K562 (cell line): ENCODE measurements around the gene GLB1L. TPM values are rescaled to one million over a fixed set of nuclear protein-coding genes. Genes with fewer than 3 reads are reported as not detected.

ENCODE experiments used
- DACH1 ChIP-seq: fragments of 450-650 bp; IDR thresholded peaks from 2 replicates; pipeline ENCODE4 v1.6.1; 2018; ENCODE audit not compliant: partially characterized antibody
- DPF2 ChIP-seq: fragments of 450-650 bp; IDR thresholded peaks from 2 replicates; pipeline ENCODE4 v1.6.1; 2016
- GATA2 ChIP-seq: sonication (generic); formaldehyde crosslinking; IDR thresholded peaks from 2 replicates; pipeline ENCODE4 v1.4.0; 2020; ENCODE audit warnings: mild to moderate bottlenecking, missing genetic modification reagents
- GTF2A2 ChIP-seq: IDR thresholded peaks from 2 replicates; pipeline ENCODE4 v1.6.1; 2016; ENCODE audit warnings: mild to moderate bottlenecking, missing genetic modification characterization, missing compliant biosample characterization
- MCM3 ChIP-seq: fragments of 450-650 bp; IDR thresholded peaks from 2 replicates; pipeline ENCODE4 v1.6.1; 2016
- RBFOX2 ChIP-seq: fragments of 200-400 bp; formaldehyde crosslinking; IDR thresholded peaks from 2 replicates; pipeline ENCODE4 v1.6.1; 2017; ENCODE audit warnings: low read depth, mild to moderate bottlenecking, low read length, moderate library complexity
- ZFP30 ChIP-seq: fragments of 250-450 bp; sonication (Bioruptor Pico); IDR thresholded peaks from 2 replicates; pipeline ENCODE4 v1.8.0; 2022; ENCODE audit warnings: moderate library complexity, mild to moderate bottlenecking, inconsistent platforms, borderline replicate concordance
- ZNF586 ChIP-seq: fragments of 450-650 bp; formaldehyde crosslinking; conservative IDR thresholded peaks from 2 replicates; pipeline ENCODE4 v1.4.0; 2020; ENCODE audit warnings: mild to moderate bottlenecking, moderate library complexity
- ZNF707 ChIP-seq: fragments of 250-450 bp; sonication (Bioruptor Pico); conservative IDR thresholded peaks from 2 replicates; pipeline ENCODE4 v1.8.0; 2022; ENCODE audit warnings: inconsistent platforms, mild to moderate bottlenecking, moderate library complexity
- polyA plus RNA-seq, 8 experiments: library from polyadenylated mRNA; depleted of rRNA in 4 of 8; stranded (reverse) in 5 of 8; unstranded in 3 of 8; fragments of >200 nt; fragmentation: Nextera tagmentation in 2 of 8; fragmentation: Illumina TruSeq in 1 of 8; extraction: Ambion mirVana in 2 of 8; extraction: Trizol in 1 of 8; gene quantifications; 2 replicates each; pipeline versions ENCODE4 v1.2.1 to v1.2.3, GENCODE V29; 2011 to 2014; ENCODE audit warnings: inconsistent platforms in 1 of 8, missing spikeins in 1 of 8
- total RNA-seq, 7 experiments: library from RNA; depleted of rRNA in 6 of 7; stranded (reverse); fragments of >200 nt in 6 of 7; fragmentation: Illumina TruSeq in 2 of 7; extraction: Trizol in 2 of 7; gene quantifications; 2 replicates each; pipeline versions ENCODE4 v1.2.1 to v1.2.3, GENCODE V29; 2011 to 2021; ENCODE audit warnings: low replicate concordance in 1 of 7
- TF ChIP-seq, protein P1 (sequence below): sonication (generic); formaldehyde crosslinking; IDR thresholded peaks from 2 replicates; pipeline ENCODE4 v1.8.1; 2023; ENCODE audit warnings: mild to moderate bottlenecking, missing genetic modification reagents
- TF ChIP-seq, protein P2 (sequence below), 2 experiments: IDR thresholded peaks; 2 replicates each; pipeline ENCODE4 v1.6.1; 2011; ENCODE audit warnings: borderline replicate concordance in 1 of 2, control low read depth in 1 of 2, low read depth in 1 of 2, low read length in 1 of 2, mild to moderate bottlenecking in 1 of 2, mixed read lengths in 1 of 2, moderate library complexity in 1 of 2; ENCODE audit not compliant: insufficient read depth in 1 of 2, insufficient read length in 1 of 2, poor library complexity in 1 of 2, severe bottlenecking in 1 of 2; ENCODE audit errors: extremely low read depth in 1 of 2
- TF ChIP-seq, protein P3 (sequence below): conservative IDR thresholded peaks from 2 replicates; pipeline ENCODE4 v1.6.1; 2011; ENCODE audit warnings: low read depth, mild to moderate bottlenecking, low read length; ENCODE audit not compliant: control insufficient read depth
- TF ChIP-seq, protein P4 (sequence below): sonication (generic); formaldehyde crosslinking; IDR thresholded peaks from 2 replicates; pipeline ENCODE4 v1.8.1; 2023; ENCODE audit warnings: missing genetic modification reagents, mild to moderate bottlenecking, borderline replicate concordance
- TF ChIP-seq, protein P5 (sequence below): fragments of 450-650 bp; formaldehyde crosslinking; IDR thresholded peaks from 2 replicates; pipeline ENCODE4 v1.4.0; 2022; ENCODE audit warnings: missing genetic modification characterization
- TF ChIP-seq, protein P6 (sequence below): sonication (generic); formaldehyde crosslinking; IDR thresholded peaks from 2 replicates; pipeline ENCODE4 v1.9.0; 2022; ENCODE audit warnings: mild to moderate bottlenecking, missing genetic modification reagents

GLB1L gene
- total and polyA plus RNA-seq, 9 of the 15 experiments (the other 6 are each of a cell fraction or from before 2014, with no cell fraction given) = 0.42 to 2.9 (median 2.5) TPM

DNA sequence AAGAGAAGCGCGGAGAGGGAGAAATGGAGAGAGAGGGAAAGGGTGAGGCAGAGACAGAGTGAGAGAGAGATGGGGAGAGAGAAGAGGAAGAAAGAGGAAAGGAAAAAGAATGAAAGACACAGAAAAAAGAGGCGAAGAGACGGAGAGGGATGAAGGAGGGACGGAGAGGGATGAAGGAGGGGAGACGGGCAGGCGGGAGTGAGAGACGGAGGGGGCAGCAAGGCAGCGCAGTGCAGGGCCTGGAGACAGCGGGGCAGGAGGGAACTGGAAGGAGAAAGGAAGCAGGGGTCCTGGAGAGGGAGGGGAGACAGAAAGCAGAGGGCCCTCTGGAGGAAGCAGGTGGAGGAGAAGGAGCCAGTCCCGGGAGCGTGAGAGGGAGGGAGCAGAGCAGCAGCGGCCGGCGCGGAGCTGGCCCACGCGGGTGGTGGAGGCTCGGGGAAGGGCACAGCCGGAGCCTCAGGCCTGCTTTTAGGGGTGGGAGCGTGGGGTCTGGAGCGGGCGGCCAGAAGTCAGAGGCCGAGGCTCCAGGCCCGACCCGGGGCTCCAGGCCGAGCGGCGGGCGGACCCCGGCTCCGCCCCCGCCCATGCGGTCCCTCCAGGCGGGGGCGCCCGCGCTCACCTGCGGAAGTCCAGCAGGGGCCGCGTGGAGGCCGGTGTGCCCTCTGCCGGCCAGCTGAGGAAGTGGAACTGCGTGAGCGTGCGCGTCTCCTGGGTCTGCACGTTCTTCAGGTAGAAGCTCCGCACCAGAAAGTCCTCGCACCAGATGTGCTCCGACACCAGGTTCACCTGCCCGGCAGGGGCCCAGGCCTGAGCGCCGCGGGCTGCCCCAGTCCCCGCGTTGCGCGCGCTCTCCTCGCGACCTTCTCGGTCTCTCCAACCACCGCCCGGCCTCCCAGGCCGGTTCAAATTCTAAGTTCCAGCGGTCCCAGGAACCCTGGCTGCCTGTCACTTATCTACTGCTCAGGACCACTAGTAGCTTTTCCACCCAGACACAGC, 49.4 kb upstream of the GLB1L start (continued):
- TF ChIP-seq, protein P1, sequence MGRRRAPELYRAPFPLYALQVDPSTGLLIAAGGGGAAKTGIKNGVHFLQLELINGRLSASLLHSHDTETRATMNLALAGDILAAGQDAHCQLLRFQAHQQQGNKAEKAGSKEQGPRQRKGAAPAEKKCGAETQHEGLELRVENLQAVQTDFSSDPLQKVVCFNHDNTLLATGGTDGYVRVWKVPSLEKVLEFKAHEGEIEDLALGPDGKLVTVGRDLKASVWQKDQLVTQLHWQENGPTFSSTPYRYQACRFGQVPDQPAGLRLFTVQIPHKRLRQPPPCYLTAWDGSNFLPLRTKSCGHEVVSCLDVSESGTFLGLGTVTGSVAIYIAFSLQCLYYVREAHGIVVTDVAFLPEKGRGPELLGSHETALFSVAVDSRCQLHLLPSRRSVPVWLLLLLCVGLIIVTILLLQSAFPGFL = no peak
- TF ChIP-seq GTF2A2 = no peak
- TF ChIP-seq ZNF707 = no peak
- TF ChIP-seq, protein P2, sequence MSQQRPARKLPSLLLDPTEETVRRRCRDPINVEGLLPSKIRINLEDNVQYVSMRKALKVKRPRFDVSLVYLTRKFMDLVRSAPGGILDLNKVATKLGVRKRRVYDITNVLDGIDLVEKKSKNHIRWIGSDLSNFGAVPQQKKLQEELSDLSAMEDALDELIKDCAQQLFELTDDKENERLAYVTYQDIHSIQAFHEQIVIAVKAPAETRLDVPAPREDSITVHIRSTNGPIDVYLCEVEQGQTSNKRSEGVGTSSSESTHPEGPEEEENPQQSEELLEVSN (IDR thresholded peaks at IDR 0.05; ENCODE audit: borderline replicate concordance in 1 of 2, extremely low read depth in 1 of 2, insufficient read depth in 1 of 2, insufficient read length in 1 of 2, low read depth in 1 of 2, low read length in 1 of 2, poor library complexity in 1 of 2, severe bottlenecking in 1 of 2) = peak; percentile 54 to 83
- peak; percentile 84 for TF ChIP-seq RBFOX2
- TF ChIP-seq DPF2 = peak; percentile 22; the same call in 1 of the 2 replicates
- no peak for TF ChIP-seq MCM3
- TF ChIP-seq, protein P3, sequence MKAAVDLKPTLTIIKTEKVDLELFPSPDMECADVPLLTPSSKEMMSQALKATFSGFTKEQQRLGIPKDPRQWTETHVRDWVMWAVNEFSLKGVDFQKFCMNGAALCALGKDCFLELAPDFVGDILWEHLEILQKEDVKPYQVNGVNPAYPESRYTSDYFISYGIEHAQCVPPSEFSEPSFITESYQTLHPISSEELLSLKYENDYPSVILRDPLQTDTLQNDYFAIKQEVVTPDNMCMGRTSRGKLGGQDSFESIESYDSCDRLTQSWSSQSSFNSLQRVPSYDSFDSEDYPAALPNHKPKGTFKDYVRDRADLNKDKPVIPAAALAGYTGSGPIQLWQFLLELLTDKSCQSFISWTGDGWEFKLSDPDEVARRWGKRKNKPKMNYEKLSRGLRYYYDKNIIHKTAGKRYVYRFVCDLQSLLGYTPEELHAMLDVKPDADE = no peak
- TF ChIP-seq, protein P4, sequence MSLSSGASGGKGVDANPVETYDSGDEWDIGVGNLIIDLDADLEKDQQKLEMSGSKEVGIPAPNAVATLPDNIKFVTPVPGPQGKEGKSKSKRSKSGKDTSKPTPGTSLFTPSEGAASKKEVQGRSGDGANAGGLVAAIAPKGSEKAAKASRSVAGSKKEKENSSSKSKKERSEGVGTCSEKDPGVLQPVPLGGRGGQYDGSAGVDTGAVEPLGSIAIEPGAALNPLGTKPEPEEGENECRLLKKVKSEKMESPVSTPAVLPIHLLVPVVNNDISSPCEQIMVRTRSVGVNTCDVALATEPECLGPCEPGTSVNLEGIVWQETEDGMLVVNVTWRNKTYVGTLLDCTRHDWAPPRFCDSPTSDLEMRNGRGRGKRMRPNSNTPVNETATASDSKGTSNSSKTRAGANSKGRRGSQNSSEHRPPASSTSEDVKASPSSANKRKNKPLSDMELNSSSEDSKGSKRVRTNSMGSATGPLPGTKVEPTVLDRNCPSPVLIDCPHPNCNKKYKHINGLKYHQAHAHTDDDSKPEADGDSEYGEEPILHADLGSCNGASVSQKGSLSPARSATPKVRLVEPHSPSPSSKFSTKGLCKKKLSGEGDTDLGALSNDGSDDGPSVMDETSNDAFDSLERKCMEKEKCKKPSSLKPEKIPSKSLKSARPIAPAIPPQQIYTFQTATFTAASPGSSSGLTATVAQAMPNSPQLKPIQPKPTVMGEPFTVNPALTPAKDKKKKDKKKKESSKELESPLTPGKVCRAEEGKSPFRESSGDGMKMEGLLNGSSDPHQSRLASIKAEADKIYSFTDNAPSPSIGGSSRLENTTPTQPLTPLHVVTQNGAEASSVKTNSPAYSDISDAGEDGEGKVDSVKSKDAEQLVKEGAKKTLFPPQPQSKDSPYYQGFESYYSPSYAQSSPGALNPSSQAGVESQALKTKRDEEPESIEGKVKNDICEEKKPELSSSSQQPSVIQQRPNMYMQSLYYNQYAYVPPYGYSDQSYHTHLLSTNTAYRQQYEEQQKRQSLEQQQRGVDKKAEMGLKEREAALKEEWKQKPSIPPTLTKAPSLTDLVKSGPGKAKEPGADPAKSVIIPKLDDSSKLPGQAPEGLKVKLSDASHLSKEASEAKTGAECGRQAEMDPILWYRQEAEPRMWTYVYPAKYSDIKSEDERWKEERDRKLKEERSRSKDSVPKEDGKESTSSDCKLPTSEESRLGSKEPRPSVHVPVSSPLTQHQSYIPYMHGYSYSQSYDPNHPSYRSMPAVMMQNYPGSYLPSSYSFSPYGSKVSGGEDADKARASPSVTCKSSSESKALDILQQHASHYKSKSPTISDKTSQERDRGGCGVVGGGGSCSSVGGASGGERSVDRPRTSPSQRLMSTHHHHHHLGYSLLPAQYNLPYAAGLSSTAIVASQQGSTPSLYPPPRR (CRISPR knock-in tag) = no peak
- no peak for TF ChIP-seq DACH1
- TF ChIP-seq ZFP30 = no peak
- TF ChIP-seq ZNF586 (CRISPR knock-in tag) = no peak
- TF ChIP-seq GATA2 (CRISPR knock-in tag) = no peak
- TF ChIP-seq, protein P5, sequence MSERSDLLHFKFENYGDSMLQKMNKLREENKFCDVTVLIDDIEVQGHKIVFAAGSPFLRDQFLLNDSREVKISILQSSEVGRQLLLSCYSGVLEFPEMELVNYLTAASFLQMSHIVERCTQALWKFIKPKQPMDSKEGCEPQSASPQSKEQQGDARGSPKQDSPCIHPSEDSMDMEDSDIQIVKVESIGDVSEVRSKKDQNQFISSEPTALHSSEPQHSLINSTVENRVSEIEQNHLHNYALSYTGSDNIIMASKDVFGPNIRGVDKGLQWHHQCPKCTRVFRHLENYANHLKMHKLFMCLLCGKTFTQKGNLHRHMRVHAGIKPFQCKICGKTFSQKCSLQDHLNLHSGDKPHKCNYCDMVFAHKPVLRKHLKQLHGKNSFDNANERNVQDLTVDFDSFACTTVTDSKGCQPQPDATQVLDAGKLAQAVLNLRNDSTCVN = peak; percentile 80
- TF ChIP-seq, protein P6, sequence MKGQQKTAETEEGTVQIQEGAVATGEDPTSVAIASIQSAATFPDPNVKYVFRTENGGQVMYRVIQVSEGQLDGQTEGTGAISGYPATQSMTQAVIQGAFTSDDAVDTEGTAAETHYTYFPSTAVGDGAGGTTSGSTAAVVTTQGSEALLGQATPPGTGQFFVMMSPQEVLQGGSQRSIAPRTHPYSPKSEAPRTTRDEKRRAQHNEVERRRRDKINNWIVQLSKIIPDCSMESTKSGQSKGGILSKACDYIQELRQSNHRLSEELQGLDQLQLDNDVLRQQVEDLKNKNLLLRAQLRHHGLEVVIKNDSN (CRISPR knock-in tag) = no peak
